ENCODE data around the gene MAP2K6.

DNA sequence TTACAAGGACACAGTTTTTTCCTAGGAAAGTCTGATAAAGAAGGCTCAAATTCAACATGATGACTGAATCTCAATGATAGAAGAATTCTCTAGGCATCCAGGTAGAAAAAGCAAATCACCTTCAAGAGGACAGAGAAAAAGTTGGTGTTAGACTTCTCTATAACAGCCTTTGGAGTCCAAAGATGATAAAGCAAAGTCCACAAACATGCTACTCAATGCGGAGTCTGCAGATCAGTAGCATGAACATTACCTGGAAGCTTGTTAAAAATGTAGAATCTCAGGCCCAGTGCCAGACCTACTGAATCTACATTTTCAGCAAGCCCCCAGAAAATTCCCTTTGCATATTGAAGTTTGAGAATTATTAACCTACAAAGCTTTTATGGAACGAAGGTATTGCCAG is 41.4 kb upstream of the MAP2K6 start:
- TF ChIP-seq FOXP2 (optimal IDR thresholded peaks at IDR 0.05; ENCODE audit: control extremely low read depth, extremely low read length, insufficient read depth): no peak
- TF ChIP-seq EZH2 (IDR thresholded peaks at IDR 0.05): no peak
- no peak for TF ChIP-seq POLR2AphosphoS5 (IDR thresholded peaks at IDR 0.05; ENCODE audit: borderline replicate concordance, low read depth, low read length)

Measured in SK-N-MC (cell line).